Stimulated activated naive CD4-positive, alpha-beta T cell (primary cell): ENCODE measurements around the gene KCMF1.

ENCODE experiments used
- DNase-seq, 6 experiments: peaks; one replicate each; lab custom pipeline; 2025; lab: John Stamatoyannopoulos, UW

KCMF1 gene

GRCh38 chr2:85078536-85078935, 107.6 kb downstream of the KCMF1 start:
- no peak for DNase-seq

DNA sequence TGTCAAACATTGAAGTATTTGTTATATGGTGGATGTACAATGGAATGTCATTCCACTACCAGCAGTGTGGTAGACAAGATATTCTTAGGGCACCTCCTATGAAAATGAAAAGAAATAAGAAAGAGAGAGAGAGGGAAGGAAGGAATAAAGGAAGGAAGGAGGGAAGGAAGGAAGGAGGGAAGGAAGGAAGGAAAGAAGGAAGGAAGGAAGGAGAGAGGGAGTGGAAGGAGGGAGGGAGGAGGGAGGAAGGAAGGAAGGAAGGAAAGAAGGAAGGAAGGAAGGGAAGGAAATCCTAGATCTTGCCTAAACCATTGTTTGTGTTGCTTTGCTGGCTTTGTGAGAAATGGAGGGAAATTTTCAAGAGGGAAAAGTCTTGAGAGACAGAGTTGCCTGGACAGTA, 112.1 kb downstream of the KCMF1 start:
- no peak for DNase-seq

DNA sequence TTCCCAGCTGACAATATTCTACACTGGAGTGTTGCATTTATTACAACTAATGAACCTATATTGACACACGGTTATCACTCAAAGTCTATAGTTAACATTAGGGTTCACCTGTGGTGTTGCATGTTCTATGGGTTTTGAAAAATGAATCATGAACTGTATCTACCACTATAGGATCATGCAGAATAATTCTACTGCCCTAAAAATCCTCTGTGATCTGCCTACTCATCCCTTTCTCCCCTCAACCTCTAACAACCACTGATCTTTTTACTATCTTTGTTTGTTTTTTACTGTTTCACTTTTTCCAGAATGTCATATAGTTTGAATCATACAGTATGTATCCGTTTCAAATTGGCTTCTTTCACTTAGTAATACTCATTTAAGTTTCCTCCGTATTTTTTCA, 114.6 kb downstream of the KCMF1 start:
- DNase-seq = no peak

GRCh38 chr2:85087541-85087940, 116.6 kb downstream of the KCMF1 start:
- DNase-seq = no peak

- no peak for DNase-seq
Measured at GRCh38 chr2:85088921-85089320, 118.0 kb downstream of the KCMF1 start.

GRCh38 chr2:85089585-85089984, 118.6 kb downstream of the KCMF1 start:
- DNase-seq = no peak

- DNase-seq = no peak
Measured at GRCh38 chr2:85091838-85092237, 120.9 kb downstream of the KCMF1 start.

DNA sequence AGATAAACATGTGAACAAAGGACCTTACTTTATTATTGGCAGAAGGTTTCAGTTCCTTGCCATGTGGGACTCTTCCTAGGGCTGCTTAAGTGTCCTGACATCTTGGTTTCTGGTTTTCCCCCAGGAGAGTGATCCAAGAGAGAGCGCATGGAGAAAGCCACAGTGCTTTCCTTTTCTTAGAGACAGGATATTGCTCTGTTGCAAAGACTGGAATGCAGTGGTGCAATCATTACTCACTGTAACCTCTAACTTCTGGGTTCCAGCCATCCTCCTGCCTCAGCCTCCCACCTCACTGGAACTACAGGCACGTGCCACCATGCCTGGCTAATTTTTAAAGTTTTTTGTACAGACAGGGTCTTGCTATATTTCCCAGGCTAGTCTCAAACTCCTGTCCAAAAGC, 124.1 kb downstream of the KCMF1 start:
- no peak for DNase-seq

- no peak for DNase-seq
Measured at GRCh38 chr2:85096616-85097015, 125.7 kb downstream of the KCMF1 start.

DNA sequence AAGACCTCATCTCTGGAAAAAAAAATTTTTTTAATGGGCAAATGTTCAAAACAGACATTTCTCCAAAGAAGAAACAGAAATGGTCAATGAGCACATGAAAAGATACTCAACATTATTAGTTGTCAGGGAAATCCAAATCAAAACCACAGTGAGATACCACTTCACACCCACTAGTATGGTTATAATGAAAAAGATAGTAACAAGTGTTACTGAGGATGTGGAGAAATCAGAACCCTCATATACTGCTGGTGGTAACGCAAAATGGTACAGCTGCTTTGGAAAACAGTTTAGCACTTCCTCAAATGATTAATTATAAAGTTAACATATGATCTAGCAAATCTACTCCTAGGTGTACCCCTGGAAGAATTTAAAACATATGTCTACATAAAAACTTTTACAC, 133.3 kb downstream of the KCMF1 start:
- DNase-seq = no peak

- DNase-seq = no peak
Measured at GRCh38 chr2:85106489-85107180, 135.7 kb downstream of the KCMF1 start.
